ENCODE measurements around the gene EPB41L1. TPM values are rescaled to one million over a fixed set of nuclear protein-coding genes. Genes with fewer than 3 reads are reported as not detected.

EPB41L1 gene
- polyA plus RNA-seq, 3 donors = 0.05 TPM; not detected in 2

DNA sequence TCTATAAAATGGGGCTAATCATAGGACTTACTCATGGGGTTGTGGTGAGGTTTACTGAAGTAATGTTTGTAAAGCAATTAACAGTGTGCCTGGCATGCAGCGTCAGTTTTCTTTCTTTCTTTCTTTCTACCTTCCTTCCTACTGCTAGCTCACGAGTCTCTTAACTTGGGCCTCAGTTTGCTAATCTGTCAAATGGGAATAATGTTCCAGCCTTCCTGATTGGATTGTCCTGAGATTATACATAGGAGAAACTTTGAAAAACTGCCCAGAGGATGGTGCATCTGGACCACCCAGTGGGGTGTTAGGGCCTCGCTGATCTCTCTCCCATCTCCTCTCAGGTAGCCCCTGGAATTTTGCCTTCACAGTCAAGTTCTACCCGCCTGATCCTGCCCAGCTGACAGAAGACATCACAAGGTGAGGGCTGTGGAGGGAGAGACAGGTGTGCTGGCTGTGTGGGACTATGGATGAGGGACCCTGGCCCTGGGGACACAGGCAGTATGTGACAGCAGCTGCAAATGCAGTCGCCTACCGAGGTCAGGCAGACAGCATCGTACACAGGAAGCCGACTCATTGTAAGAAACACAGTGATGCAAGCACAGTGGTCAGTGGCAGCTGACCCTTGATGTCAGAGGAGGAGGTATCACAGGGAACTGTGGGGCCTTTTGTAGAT lies 27.5 kb downstream of the EPB41L1 start:
- Mint-ChIP-seq H3K36me3 (no peaks in the 10 kb centered on the region), H3K27ac (peak overlapping the region in 4 of 7 donors; percentile 25 to 77 (median 47)), H3K4me3 (no peak overlapping the region), H3K9me3 (no peaks in the 10 kb centered on the region), H3K4me1 (peaks cover 8% of the 10 kb centered on the region), H3K27me3 (ENCODE audit: low read depth in 3 of 3) (peaks cover 3 to 7% (median 5%) of the 10 kb centered on the region in 3 donors)
- H3K27ac ChIP-seq (ENCODE audit: low read depth in 1 of 2, low read length in 2 of 2) = peak overlapping the region in 1 of 2 donors; percentile 44
- H3K79me2 ChIP-seq (ENCODE audit: insufficient read depth, low read length) = no peaks in the 10 kb centered on the region
- no peak for TF ChIP-seq CTCF (IDR thresholded peaks at IDR 0.05)
- peaks cover 3 to 6% of the 10 kb centered on the region in 2 donors for H3K4me1 ChIP-seq (ENCODE audit: control insufficient read depth in 1 of 2, insufficient read depth in 2 of 2, low read length in 2 of 2)
- intact Hi-C loops (cut with micrococcal nuclease) = no loop called here
- DNase-seq = peak; percentile 27 to 58 (median 37)
- H4K20me1 ChIP-seq (ENCODE audit: insufficient read depth, low read length) = no peaks in the 10 kb centered on the region
- H3K36me3 ChIP-seq (replicated peaks in 1 of 2; ENCODE audit: control insufficient read depth in 1 of 2, insufficient read depth in 2 of 2, low read length in 2 of 2) = no peaks in the 10 kb centered on the region
- H3K9me3 ChIP-seq (replicated peaks in 1 of 2; ENCODE audit: control insufficient read depth in 1 of 2, insufficient read depth in 1 of 2, low read length in 2 of 2) = no peaks in the 10 kb centered on the region
- H2AFZ ChIP-seq (ENCODE audit: insufficient read depth, low read depth, low read length, poor library complexity, severe bottlenecking) = peak overlapping the region; percentile 25
- peak overlapping the region; percentile 37 for H3K9ac ChIP-seq (ENCODE audit: insufficient read depth, low read length, poor library complexity, severe bottlenecking)
- 29% methylated on average over 5 of the region's 8 CpGs for WGBS (ENCODE audit: insufficient coverage)
- H3K4me3 ChIP-seq (replicated peaks in 1 of 3; ENCODE audit: low read depth in 2 of 3, low read length in 3 of 3) = no peak overlapping the region
- no peak overlapping the region for H3K4me2 ChIP-seq (replicated peaks; ENCODE audit: extremely low read depth, low read length, poor library complexity, severe bottlenecking)
- no peaks in the 10 kb centered on the region for H3K27me3 ChIP-seq (ENCODE audit: control insufficient read depth in 2 of 2, insufficient read depth in 2 of 2, low read length in 2 of 2)

DNA sequence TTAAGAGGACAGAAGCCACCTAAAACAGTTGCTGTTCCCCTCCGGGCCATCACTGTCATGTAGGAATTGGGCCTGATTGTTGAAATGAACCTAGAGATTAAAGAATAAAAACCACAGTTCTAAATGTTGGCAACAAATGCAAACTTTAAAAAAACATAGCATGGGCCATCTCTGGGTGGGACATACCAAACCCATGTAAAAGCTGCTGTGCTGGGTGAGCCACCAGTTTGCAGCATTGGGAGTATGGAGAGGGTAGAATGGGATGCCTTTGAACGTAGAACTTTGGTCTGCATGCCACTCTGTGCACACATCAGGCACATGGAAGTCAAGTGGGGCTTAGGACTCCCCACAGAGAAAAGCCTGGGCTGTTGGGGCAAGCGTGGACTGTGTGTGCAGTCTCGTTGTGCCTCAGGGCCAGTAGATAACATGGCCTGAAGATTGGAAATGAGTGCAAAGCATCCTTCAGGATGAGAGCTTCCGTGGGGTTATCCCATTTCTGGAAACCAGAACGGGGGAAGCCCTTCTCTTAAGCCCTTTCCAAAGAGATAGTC lies 28.1 kb downstream of the EPB41L1 start:
- H3K4me1 ChIP-seq (ENCODE audit: control insufficient read depth in 1 of 2, insufficient read depth in 2 of 2, low read length in 2 of 2) = peaks cover 3 to 6% of the 10 kb centered on the region in 2 donors
- WGBS (ENCODE audit: insufficient coverage) = 100% methylated on average over 5 of the region's 6 CpGs
- no peaks in the 10 kb centered on the region for H4K20me1 ChIP-seq (ENCODE audit: insufficient read depth, low read length)
- TF ChIP-seq CTCF (IDR thresholded peaks at IDR 0.05) = no peak
- Mint-ChIP-seq H3K36me3 (no peaks in the 10 kb centered on the region), H3K4me1 (peaks cover 8% of the 10 kb centered on the region), H3K27me3 (ENCODE audit: low read depth in 3 of 3) (peaks cover 3 to 5% (median 5%) of the 10 kb centered on the region in 3 donors), H3K4me3 (no peak overlapping the region), H3K27ac (peak overlapping the region in 3 of 7 donors; percentile 3 to 63 (median 49)), H3K9me3 (no peaks in the 10 kb centered on the region)
- H3K4me2 ChIP-seq (replicated peaks; ENCODE audit: extremely low read depth, low read length, poor library complexity, severe bottlenecking) = no peak overlapping the region
- DNase-seq = no peak
- intact Hi-C loops (cut with micrococcal nuclease) = no loop called here
- H3K9ac ChIP-seq (ENCODE audit: insufficient read depth, low read length, poor library complexity, severe bottlenecking) = peak overlapping the region; percentile 37
- no peaks in the 10 kb centered on the region for H3K36me3 ChIP-seq (replicated peaks in 1 of 2; ENCODE audit: control insufficient read depth in 1 of 2, insufficient read depth in 2 of 2, low read length in 2 of 2)
- H3K4me3 ChIP-seq (replicated peaks in 1 of 3; ENCODE audit: low read depth in 2 of 3, low read length in 3 of 3) = no peak overlapping the region
- H3K27ac ChIP-seq (ENCODE audit: low read depth in 1 of 2, low read length in 2 of 2) = no peak overlapping the region
- H3K79me2 ChIP-seq (ENCODE audit: insufficient read depth, low read length) = no peaks in the 10 kb centered on the region
- H2AFZ ChIP-seq (ENCODE audit: insufficient read depth, low read depth, low read length, poor library complexity, severe bottlenecking) = peak overlapping the region; percentile 25
- no peaks in the 10 kb centered on the region for H3K9me3 ChIP-seq (replicated peaks in 1 of 2; ENCODE audit: control insufficient read depth in 1 of 2, insufficient read depth in 1 of 2, low read length in 2 of 2)
- H3K27me3 ChIP-seq (ENCODE audit: control insufficient read depth in 2 of 2, insufficient read depth in 2 of 2, low read length in 2 of 2) = no peaks in the 10 kb centered on the region

All from CD14-positive monocyte (primary cell).